Right kidney (tissue), 9 donors: ENCODE data around the gene ARAF.
"Not testable (repeated sequence)": the region's sequence is repeated elsewhere in the genome, so short reads cannot be mapped to it uniquely, and the experiment has no call there.

Experiments used
- DNase-seq: peaks from one replicate; pipeline ENCODE4 v3.0.0-alpha.2; 2016
- long read RNA-seq, 8 donors: transcript quantifications; one replicate each; lab custom pipeline, GENCODE V29; 2026

The ARAF gene
- long read RNA-seq, donor 1, partial matches to known transcripts = 26 of 31 reads
- long read RNA-seq, donor 1, other reads (novel, unspliced or antisense) = 0 of 31 reads
- long read RNA-seq, donor 2, partial matches to known transcripts = 5 of 8 reads
- long read RNA-seq, donor 2, other reads (novel, unspliced or antisense) = 0 of 8 reads
- long read RNA-seq, donor 3, partial matches to known transcripts = 0 of 3 reads
- long read RNA-seq, donor 3, other reads (novel, unspliced or antisense) = 0 of 3 reads
- long read RNA-seq, donor 4, partial matches to known transcripts = 20 of 27 reads
- long read RNA-seq, donor 4, other reads (novel, unspliced or antisense) = 0 of 27 reads
- long read RNA-seq, donor 5, transcript ARAF-202 (6 exons, 1,271 nt) = minor isoform, 5 of 14 reads
- long read RNA-seq, donor 5, transcript ARAF-203 (16 exons, 2,458 nt) = major isoform, 9 of 14 reads
- long read RNA-seq, donor 5, partial matches to known transcripts = 0 of 14 reads
- long read RNA-seq, donor 5, other reads (novel, unspliced or antisense) = 0 of 14 reads
- long read RNA-seq, donor 6, partial matches to known transcripts = 16 of 19 reads
- long read RNA-seq, donor 6, other reads (novel, unspliced or antisense) = 0 of 19 reads
- long read RNA-seq, donor 7, transcript ARAF-202 (6 exons, 1,271 nt) = major isoform, 5 of 55 reads
- long read RNA-seq, donor 7, partial matches to known transcripts = 49 of 55 reads
- long read RNA-seq, donor 7, other reads (novel, unspliced or antisense) = 0 of 55 reads
- long read RNA-seq, donor 8, partial matches to known transcripts = 8 of 15 reads
- long read RNA-seq, donor 8, other reads (novel, unspliced or antisense) = 0 of 15 reads

DNA sequence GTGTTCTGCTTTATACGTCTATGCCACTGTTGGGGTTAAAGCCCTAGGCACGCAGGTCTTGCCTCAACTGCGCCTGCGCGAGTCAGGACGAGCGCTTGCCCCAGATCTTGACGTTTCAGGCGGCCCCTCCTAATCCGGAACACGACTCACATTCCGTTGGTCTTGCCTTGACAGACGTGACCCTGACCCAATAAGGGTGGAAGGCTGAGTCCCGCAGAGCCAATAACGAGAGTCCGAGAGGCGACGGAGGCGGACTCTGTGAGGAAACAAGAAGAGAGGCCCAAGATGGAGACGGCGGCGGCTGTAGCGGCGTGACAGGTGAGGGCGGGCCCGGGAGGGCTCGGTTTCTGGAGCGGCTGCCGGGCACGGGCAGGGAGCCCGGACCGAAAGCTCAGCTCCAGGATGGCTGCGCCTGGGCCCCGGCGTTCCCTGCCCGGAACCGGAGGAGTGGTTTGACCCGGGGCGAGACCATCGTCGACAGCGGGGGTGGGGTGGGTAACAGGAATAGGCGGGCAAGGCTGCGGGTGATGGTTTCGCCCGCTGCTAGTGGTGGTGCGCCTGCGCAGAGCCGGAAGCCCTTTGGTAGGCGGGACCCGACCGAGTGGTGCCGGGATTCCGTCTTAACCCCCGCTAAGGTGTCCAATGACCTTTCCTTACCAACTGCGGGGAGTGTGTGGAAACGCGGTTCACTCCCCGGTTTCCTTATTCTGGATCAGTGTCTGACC lies at the start of gene ARAF:
Gene ARAF, plus strand, starts transcription at position 272 of the 725 bp plus-strand sequence. CDS start 1,763 bp downstream, outside the sequence.
- DNase-seq = peak; percentile 93

DNA sequence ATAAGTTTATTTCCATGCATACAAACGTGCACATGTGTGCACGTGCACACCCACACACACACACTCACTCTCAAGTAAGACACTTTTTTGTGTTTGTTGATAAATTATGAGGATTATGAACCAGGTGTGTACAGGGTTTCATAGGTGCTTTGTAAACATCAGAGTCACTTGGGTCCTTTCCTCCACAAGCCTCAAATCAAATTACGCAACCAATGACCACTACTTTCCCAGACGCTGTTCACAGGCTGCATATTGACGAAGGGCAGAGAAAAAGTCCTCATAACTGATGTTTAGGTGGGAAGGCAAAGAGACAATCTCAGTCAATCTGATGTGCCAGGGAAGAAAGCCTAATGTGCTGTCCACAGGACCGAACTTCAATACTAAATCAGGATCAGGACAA lies 48.6 kb upstream of the ARAF start:
- not testable (repeated sequence) for DNase-seq

DNA sequence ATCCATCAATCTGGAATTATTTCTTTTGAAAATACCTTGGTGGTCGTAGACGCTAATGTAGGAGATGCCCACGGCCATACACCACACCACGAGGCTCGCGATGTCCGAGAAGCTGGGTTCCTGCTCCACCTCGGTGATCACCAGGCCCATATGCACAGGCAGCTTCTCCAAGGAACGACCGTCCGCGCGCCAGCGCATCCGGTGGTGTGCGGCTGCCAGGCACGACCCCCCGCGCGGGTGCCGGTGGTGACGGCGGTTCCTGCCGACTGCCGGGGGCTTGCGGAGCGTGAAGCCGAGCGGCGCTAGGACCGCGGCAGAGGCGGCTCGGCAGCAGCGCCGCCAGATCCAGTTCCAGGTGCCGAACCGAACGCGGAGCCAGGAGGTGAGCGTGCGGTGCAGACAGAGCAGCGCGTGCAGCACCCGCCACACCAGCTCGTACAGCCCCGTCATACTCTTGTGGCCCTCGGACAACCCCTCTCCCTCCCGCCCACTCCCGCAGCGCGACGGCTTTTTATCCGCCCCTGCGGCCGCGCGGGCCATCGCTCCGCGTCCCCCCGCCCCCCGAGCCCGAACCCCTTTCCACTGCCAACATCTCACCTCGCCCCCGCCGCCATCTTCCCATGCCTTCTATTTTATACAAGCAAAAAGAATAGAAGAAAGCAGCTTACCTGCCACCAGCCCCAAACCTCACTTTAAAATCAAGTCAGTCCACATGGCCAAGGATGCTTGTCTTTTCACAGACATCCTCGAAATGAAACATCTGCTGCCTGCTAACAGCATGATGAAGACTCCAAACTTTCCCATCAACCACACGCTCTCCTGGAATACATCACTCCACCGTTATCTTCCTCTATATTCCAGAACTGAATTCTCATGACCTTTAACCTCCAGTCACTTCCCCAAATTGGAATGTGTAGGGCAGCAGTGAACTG lies 47.7 kb upstream of the ARAF start:
- not testable (repeated sequence) for DNase-seq

GRCh38 chrX:47514533-47515235 lies 46.3 kb upstream of the ARAF start:
- DNase-seq = no peak

DNA sequence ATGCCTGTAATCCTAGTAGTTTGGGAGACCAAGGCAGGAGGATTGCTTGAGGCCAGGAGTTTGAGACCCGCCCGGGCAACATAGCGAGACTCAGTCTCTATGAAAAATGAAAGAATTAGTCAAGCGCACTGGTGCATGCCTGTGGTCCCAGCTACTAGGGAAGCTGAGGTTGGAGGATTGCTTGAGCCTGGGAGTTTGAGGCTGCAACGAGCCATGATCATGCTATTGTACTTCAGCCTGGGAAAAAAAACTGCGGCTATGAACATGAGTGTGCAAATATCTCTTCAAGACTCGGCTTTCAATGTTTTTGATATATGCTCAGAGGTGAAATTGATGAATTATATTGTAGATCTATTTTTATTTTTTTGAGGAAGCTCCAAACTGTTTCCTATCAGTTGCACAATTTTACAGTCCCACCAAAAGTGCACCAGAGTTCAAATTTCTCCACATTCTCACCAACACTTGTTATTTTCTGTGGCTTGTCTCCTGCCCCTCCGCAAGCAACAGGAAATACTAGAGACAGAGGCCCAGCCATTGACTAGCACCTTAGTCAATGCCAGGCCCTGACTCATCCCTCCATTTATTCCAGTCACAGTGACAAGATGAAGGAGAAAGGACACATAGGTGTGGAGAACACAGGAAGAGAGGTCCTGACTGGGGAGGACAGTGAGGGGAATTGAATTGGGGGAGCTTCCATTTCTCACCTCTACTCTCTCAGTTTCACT lies 44.9 kb upstream of the ARAF start:
- no peak for DNase-seq

- no peak for DNase-seq
These were observed 42.9 kb upstream of the ARAF start for GRCh38 chrX:47518144-47518543.

- no peak for DNase-seq
These were observed 37.7 kb upstream of the ARAF start for GRCh38 chrX:47523297-47523696.

DNA sequence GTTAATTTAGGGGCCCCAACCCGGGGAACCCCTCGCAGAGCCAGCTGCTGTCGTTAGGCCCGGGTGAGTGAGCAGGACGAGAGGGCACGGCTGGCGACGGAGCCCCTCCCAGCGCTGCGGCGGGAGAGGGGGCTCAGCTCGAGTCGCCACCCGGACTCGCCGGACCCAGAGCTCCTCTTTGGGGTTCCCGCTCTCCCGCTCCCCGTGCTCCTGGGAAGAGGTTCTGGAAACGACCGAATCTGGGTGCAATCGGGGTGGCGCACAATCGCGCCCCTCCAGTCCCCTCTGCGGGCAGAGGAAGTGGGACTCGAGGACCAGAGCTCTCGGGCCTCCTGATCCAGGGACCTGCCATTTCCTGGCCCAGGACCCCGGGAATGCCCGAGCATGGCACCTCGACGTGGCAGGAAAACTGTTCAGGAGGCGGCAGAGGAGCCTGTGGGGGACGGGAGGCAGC lies 37.3 kb upstream of the ARAF start:
- DNase-seq = peak; percentile 63

DNA sequence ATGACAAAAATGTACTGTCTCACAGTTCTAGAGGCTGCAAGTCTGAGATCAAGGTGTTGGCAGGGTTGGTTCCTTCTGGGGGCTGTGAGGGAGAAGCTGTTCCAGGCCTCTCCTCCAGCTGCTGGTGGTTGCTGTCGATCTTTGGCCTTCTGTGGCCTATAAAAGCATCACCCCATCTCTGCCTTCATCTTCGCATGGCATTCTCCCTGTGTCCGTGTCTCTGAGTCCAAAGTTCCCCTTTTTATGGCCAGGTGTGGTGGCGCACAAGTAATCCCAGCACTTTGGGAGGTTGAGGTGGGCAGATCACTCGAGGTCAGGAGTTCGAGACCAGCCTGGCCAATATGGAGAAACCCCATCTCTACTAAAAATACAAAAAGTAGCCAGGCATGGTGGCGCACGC lies 31.5 kb upstream of the ARAF start:
- DNase-seq = no peak

DNA sequence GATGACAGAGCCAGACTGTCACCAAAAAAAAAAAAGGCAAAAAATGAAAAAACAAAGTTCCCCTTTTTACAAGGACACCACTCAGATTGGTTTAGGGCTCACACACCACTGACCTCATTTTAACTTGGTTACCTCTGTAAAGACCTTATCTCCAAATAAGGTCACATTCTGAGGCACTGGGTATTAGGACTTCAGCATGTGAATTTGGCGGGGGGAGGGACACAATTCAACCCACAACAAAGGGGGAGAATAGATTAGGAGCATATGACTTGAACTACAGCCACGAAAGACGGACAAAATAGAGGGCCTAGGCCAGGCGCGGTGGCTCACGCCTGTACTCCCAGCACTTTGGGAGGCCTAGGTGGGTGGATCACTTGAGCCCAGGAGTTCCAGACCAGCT lies 31.0 kb upstream of the ARAF start:
- no peak for DNase-seq

- no peak for DNase-seq
These were observed 21.1 kb upstream of the ARAF start for GRCh38 chrX:47539860-47540259.

- DNase-seq = peak; percentile 31
These were observed 20.1 kb upstream of the ARAF start for GRCh38 chrX:47540754-47541538.

GRCh38 chrX:47543496-47543895 lies 17.5 kb upstream of the ARAF start:
- no peak for DNase-seq

DNA sequence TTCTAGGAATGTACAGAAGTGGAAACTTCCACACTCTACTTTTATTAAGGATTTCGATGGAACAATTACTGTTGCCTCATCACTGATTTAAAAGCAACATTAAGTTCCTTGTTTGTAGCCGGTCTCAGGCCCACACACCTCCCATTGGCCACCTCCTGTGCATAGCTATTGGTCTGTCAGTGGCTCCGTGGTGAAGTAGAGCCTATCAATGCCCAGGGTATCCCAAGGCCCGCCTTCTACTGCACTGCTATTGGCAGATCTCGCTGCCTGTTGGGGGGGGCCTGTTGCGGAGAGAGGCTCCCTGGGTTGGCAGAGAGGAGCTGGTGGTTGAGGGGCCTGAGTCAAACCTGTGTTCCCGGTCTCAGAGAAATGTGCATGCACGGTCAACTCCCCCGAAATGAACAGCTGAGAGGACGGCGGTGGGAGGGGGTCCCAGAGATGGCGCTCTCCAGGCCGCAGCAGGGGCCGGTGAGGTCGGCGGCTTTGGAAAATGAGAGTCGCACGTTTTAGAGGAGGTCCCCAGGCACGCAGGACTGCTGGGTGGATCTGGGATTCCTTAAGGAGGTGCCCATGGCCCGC lies 4.9 kb upstream of the ARAF start:
- DNase-seq = peak; percentile 79

DNA sequence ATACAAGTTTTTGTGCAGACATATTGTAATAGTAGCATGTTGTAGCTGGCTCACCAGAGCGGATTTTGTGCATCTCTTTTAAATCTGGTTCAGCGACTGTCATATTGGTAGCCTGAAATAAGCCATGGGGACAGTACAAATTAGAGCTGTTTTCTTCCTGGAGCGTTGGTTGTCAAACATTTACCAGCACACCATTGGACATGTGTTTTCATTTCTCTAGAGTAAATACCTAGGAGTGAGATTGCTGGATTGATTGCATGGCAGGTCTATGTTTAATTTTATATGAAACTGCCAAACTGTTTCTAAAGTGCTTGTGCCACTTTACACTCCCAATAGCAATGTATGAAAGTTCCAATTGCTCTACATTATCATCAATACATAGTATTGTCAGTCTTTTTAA lies 2.6 kb upstream of the ARAF start:
- DNase-seq = no peak

GRCh38 chrX:47560179-47560933 lies 649 bp upstream of the ARAF start:
- DNase-seq = no peak

GRCh38 chrX:47561659-47562151 lies 700 bp downstream of the ARAF start:
- DNase-seq = no peak
